NCI-H2107 (cell line): ENCODE results near the gene CSMD2.

Source experiments
- DNase-seq: peaks from one replicate; lab custom pipeline; 2025; lab: John Stamatoyannopoulos, UW

Gene CSMD2

GRCh38 chr1:33713058-33713877 lies 451.8 kb downstream of the CSMD2 start:
- no peak for DNase-seq

- DNase-seq, result no peak
Measured at GRCh38 chr1:33712186-33712585, 452.8 kb downstream of the CSMD2 start.

- no peak for DNase-seq
Measured at GRCh38 chr1:33711511-33711910, 453.5 kb downstream of the CSMD2 start.

GRCh38 chr1:33710967-33711366 lies 454.1 kb downstream of the CSMD2 start:
- DNase-seq, result no peak

GRCh38 chr1:33709783-33710718 lies 455.0 kb downstream of the CSMD2 start:
- DNase-seq, result no peak

- DNase-seq, result no peak
Measured at GRCh38 chr1:33709174-33709782, 455.8 kb downstream of the CSMD2 start.

- DNase-seq, result no peak
Measured at GRCh38 chr1:33706634-33707255, 458.3 kb downstream of the CSMD2 start.

- DNase-seq, result no peak
Measured at GRCh38 chr1:33703464-33703863, 461.6 kb downstream of the CSMD2 start.

GRCh38 chr1:33698361-33699035 lies 466.5 kb downstream of the CSMD2 start:
- no peak for DNase-seq

- no peak for DNase-seq
Measured at GRCh38 chr1:33697816-33698215, 467.2 kb downstream of the CSMD2 start.

- DNase-seq, result no peak
Measured at GRCh38 chr1:33696962-33697361, 468.1 kb downstream of the CSMD2 start.

- no peak for DNase-seq
Measured at GRCh38 chr1:33696311-33696710, 468.7 kb downstream of the CSMD2 start.

GRCh38 chr1:33692206-33693188 lies 472.5 kb downstream of the CSMD2 start:
- DNase-seq, result no peak

- DNase-seq, result no peak
Measured at GRCh38 chr1:33687000-33687399, 478.0 kb downstream of the CSMD2 start.

GRCh38 chr1:33686551-33686950 lies 478.5 kb downstream of the CSMD2 start:
- DNase-seq, result no peak

GRCh38 chr1:33685256-33685655 lies 479.8 kb downstream of the CSMD2 start:
- no peak for DNase-seq

GRCh38 chr1:33684396-33685179 lies 480.4 kb downstream of the CSMD2 start:
- DNase-seq, result no peak

GRCh38 chr1:33683913-33684312 lies 481.1 kb downstream of the CSMD2 start:
- no peak for DNase-seq

GRCh38 chr1:33682371-33682770 lies 482.7 kb downstream of the CSMD2 start:
- no peak for DNase-seq
